ENCODE measurements around the gene TBX3.

DNA sequence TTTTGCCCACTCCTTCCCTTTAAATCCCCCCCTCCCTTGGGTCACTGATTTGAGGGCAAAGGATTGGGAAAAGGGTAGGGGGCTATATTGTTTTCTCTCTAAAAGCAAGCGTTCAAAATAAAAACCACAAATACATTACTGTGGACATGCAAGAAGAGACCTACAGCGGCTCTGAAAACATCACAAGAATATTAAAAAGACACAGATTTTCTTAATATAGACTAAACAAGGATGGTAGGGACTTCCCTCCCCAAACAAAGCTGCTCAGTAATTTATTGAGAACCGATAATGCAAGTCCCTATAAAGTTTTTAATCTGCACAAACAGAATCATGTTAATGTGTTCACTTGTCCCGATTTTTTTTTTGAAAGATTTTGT lies 12.9 kb downstream of the TBX3 start:
- TF ChIP-seq, protein P1, sequence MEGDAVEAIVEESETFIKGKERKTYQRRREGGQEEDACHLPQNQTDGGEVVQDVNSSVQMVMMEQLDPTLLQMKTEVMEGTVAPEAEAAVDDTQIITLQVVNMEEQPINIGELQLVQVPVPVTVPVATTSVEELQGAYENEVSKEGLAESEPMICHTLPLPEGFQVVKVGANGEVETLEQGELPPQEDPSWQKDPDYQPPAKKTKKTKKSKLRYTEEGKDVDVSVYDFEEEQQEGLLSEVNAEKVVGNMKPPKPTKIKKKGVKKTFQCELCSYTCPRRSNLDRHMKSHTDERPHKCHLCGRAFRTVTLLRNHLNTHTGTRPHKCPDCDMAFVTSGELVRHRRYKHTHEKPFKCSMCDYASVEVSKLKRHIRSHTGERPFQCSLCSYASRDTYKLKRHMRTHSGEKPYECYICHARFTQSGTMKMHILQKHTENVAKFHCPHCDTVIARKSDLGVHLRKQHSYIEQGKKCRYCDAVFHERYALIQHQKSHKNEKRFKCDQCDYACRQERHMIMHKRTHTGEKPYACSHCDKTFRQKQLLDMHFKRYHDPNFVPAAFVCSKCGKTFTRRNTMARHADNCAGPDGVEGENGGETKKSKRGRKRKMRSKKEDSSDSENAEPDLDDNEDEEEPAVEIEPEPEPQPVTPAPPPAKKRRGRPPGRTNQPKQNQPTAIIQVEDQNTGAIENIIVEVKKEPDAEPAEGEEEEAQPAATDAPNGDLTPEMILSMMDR (IDR thresholded peaks at IDR 0.05), result no peak
- TF ChIP-seq EZH2phosphoT487 (IDR thresholded peaks at IDR 0.05) (no peak), EZH2 (IDR thresholded peaks at IDR 0.05) (no peak)
